GM10266 (cell line): ENCODE data around the gene GABBR2.

Experiments
- DNase-seq: peaks from one replicate; pipeline ENCODE4 v3.0.0; 2012; ENCODE audit errors: extremely low spot score
- TF ChIP-seq, protein P1 (sequence below): IDR thresholded peaks from 2 replicates; pipeline ENCODE4 v1.5.1; 2012; ENCODE audit warnings: mild to moderate bottlenecking, low read depth; ENCODE audit not compliant: control insufficient read depth, insufficient read depth; ENCODE audit errors: missing control alignments

GABBR2 gene

DNA sequence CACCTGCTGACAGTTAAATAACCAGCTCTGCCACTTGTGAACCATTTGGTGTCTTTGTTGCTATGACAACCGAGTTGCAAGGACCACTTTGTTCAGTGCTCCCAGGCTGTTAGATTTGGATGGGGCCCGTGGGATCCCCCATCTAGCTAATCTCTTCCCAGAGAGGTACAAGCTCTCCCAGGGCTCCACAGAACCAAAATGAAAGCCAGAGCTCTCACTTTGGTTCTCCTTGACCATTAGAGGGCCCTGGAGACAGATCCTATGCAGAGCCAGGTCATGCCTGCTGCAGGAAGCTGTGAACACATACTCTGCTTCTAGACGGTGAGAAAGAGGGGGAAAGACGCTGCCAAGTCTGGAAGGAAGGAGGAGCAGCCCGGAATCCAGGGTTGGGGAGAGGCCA is 224.6 kb downstream of the GABBR2 start:
- DNase-seq: no peak
- TF ChIP-seq, protein P1, sequence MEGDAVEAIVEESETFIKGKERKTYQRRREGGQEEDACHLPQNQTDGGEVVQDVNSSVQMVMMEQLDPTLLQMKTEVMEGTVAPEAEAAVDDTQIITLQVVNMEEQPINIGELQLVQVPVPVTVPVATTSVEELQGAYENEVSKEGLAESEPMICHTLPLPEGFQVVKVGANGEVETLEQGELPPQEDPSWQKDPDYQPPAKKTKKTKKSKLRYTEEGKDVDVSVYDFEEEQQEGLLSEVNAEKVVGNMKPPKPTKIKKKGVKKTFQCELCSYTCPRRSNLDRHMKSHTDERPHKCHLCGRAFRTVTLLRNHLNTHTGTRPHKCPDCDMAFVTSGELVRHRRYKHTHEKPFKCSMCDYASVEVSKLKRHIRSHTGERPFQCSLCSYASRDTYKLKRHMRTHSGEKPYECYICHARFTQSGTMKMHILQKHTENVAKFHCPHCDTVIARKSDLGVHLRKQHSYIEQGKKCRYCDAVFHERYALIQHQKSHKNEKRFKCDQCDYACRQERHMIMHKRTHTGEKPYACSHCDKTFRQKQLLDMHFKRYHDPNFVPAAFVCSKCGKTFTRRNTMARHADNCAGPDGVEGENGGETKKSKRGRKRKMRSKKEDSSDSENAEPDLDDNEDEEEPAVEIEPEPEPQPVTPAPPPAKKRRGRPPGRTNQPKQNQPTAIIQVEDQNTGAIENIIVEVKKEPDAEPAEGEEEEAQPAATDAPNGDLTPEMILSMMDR: no peak

DNA sequence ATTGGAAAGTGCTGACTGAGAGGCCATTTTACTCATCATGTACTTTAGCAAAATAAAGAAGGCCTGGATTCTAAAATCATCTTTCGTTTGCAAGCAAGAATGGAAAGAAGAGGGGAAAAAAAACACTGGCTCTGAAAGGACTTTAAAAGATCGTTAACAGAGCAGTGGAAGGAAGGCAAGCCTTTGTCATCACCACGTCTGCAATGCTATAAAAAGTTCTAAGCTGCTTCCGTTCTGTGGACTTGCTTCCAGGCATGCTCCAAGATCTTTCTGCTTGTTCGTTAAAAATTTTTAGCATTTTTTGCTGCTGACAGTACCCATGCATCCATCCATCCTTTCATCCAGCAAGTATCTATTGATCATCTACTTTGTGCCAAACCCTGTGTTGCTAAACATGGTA is 226.5 kb downstream of the GABBR2 start:
- DNase-seq: no peak
- TF ChIP-seq, protein P1: no peak

DNA sequence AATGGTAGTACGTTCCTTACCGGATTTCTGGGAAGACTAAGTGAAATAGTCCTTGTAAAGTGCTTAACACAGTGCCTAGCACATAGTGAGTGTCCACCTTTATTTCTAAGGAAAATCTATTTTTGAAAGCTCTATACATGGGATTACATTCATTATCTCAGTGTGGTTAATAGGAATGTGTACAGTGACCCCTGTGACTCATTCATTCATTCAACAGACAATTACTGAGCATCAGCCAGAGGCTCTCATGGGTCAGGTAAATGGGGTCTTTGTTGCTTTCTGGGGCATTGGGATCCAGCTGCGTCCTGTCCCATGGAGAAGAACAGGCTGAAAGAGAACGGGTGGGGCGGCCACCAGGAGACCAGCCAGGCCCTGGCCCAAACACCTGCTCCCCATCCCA is 227.1 kb downstream of the GABBR2 start:
- DNase-seq: no peak
- TF ChIP-seq, protein P1: no peak

DNA sequence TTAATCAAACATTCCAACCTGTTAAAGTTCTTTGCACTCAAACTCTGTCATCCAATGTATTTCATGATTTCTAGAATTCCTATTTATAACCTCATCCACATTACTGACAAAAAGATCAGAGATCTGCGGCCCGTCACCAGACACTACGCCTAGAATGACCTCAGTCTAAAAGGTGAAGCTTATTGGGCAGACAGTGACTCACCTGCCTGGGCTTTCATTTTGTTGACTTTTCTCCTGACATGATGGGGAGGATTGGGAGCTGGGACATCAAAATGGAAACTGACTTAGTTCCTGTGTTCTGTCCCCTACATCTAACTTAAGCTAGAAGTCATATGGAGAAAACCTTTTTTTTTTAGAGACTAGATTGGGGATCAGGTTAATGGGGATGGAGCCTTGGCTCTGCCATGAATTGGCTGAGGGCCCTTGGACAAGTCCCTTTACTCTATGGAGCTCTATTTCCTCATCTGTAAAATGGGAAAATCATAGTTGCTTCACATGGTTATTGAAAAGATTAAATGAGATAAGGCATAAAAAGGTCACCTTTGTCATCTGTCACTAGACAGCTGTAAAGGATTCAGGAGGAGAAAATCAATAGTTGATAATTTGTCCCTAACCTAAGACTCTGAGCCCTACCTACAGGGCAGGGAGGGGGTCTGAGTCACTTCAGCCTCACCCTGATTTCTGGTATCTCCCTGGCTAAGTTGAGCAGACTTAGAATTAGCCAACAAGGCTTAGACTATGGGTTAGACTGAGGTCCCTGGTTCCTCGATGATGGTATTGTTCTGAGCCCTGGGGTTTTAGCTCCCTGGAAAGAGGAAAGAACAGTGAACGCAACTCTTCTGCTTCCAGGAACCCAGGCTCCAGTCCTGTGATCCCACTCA is 228.5 kb downstream of the GABBR2 start:
- DNase-seq: no peak

DNA sequence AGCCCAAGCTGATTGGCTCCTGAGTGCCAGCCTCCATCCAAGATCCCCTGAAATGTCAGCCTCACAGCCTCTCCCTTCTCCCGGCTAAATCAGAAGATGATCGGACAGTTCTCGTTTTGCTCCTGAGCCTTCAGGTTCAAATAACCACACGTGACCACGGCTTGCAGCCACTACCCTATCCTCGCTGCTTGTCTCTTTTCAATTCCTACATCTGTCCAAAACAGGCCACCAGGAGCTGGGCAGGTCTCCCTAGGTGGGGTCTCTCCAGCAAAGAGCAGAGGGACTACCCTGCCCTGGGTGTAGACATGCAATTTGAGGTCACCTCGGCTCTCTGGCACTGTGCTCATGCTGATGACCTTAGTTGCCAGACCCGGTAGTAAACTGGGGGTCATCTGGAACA is 229.3 kb downstream of the GABBR2 start:
- TF ChIP-seq, protein P1: no peak
- no peak for DNase-seq

More for the DNA sequence above, 228.5 kb downstream of the GABBR2 start:
- TF ChIP-seq, protein P1: no peak

DNA sequence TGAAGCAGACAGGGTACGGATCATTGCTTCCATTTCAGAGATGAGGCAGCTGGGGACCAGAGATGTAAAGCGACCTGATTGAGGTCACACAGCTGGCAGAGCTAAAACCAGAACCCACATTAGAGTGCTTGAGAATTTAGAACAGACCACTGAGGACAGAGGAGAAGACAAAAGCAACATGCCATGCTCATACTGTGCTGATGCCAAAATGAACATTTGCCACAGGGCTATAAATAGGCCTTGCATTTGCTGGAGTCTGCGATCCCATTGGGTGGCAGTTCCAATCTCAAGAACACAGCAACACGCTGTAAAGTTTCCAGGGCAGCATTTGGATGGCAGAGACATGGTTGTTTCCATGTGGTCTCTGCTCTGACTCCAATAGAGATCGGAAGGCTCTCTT is 230.9 kb downstream of the GABBR2 start:
- TF ChIP-seq, protein P1: no peak
- DNase-seq: no peak

DNA sequence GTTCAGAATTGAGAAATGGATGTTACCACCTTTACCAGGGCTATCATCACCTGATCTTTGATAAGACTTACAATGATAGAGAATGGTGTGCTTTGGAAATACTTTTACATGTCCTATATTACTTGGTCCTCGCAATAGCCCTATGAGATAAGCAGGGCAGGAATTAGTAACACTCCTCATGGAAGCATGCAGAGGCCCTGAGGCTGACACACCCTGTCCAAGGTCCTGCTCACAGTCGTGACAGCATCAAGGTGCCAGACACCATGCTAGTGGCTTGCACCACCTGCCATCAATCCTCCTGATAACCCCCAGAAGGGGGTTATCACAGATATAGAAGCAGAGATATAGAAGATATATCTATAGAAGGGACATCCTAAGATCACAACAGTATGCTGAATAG is 236.5 kb downstream of the GABBR2 start:
- TF ChIP-seq, protein P1: no peak
- DNase-seq: no peak
